Tibial artery (tissue), 4 donors: ENCODE measurements around the gene STK38.

Source experiments
- DNase-seq, 2 donors: peaks; one replicate each; pipeline ENCODE4 v3.0.0-alpha.2; 2019
- H3K27ac ChIP-seq, 2 donors: fragments of 200-600 bp; sonication (generic) in 1 of 2; 1 replicate in 1 of 2; 2 replicates in 1 of 2; pipeline ENCODE4 v1.5.1; 2018 to 2019; ENCODE audit warnings: mild to moderate bottlenecking in 1 of 2
- H3K27me3 ChIP-seq, 2 donors: fragments of 200-600 bp; sonication (generic) in 1 of 2; one replicate each; pipeline versions ENCODE4 v1.5.1 to v1.6.0; 2016 to 2019
- H3K36me3 ChIP-seq, 3 donors: fragments of 200-600 bp; sonication (generic) in 2 of 3; one replicate each; pipeline ENCODE4 v1.5.1; 2016 to 2019; ENCODE audit warnings: mild to moderate bottlenecking in 2 of 3
- H3K4me1 ChIP-seq, 4 donors: fragments of 200-600 bp; sonication (generic) in 2 of 4; 1 replicate in 3 of 4; 2 replicates in 1 of 4; pipeline ENCODE4 v1.5.1; 2016 to 2019
- H3K4me3 ChIP-seq, 2 donors: fragments of 200-600 bp; sonication (generic) in 1 of 2; 1 replicate in 1 of 2; 2 replicates in 1 of 2; pipeline ENCODE4 v1.5.1; 2018 to 2019; ENCODE audit warnings: mild to moderate bottlenecking in 2 of 2
- H3K9me3 ChIP-seq, 3 donors: fragments of 200-600 bp; sonication (generic) in 1 of 3; one replicate each; pipeline ENCODE4 v1.5.1; 2016 to 2019
- intact Hi-C: fragments of 100-400 bp; cut with DNase I; formaldehyde crosslinking; loops from one replicate; pipeline ENCODE4 v1.15.0; 2023; ENCODE audit warnings: low total_unique reads
- TF ChIP-seq, protein P1 (sequence below), 2 experiments: fragments of 200-600 bp in 1 of 2; fragments of 450-650 bp in 1 of 2; IDR thresholded peaks; one replicate each; pipeline ENCODE4 v1.5.1; 2017 to 2019; ENCODE audit warnings: antibody characterized with exemption in 2 of 2, mild to moderate bottlenecking in 1 of 2, moderate library complexity in 1 of 2

STK38 gene

DNA sequence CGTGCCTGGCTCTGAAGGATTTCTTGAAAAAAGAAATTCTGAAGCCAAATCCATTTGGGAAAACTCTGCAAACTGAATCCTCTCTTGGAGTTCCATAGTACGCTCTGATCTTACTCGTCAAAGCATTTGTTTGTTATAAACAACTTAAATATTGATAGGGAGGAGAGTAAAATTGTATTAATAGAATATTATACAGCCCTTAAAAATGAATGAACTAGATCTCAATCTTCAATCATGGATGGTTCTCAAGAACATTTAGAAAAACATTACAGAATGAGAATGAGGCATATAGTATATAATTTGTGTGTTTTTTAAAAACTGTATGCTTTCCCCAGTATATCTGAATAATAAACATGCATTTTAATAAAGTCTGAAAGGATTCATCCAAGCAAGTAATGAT is 79.7 kb downstream of the STK38 start:
- intact Hi-C loops, result no loop called here
- no peak for DNase-seq

DNA sequence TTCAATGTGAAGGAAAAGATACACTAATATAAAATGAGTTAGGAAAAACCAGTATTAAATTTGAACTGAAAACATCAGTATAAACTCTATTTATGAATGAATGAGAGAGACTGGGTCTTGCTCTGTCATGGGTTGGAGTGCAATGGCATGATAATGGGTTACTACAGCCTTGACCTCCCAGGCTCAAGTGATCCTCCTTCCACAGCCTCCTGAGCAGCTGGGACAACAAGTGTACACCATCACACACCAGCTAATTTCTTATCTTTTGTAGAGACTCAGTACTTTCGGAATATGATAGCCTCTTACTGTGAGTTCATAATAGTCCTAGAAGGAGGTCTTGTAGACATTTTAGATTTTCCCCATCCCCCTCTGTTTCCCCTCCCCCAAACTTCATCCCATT is 83.0 kb downstream of the STK38 start:
- no peaks in the 10 kb centered on the region for H3K9me3 ChIP-seq
- no peaks in the 10 kb centered on the region for H3K36me3 ChIP-seq
- H3K4me3 ChIP-seq, result no peak overlapping the region
- TF ChIP-seq, protein P1, sequence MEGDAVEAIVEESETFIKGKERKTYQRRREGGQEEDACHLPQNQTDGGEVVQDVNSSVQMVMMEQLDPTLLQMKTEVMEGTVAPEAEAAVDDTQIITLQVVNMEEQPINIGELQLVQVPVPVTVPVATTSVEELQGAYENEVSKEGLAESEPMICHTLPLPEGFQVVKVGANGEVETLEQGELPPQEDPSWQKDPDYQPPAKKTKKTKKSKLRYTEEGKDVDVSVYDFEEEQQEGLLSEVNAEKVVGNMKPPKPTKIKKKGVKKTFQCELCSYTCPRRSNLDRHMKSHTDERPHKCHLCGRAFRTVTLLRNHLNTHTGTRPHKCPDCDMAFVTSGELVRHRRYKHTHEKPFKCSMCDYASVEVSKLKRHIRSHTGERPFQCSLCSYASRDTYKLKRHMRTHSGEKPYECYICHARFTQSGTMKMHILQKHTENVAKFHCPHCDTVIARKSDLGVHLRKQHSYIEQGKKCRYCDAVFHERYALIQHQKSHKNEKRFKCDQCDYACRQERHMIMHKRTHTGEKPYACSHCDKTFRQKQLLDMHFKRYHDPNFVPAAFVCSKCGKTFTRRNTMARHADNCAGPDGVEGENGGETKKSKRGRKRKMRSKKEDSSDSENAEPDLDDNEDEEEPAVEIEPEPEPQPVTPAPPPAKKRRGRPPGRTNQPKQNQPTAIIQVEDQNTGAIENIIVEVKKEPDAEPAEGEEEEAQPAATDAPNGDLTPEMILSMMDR (IDR thresholded peaks at IDR 0.05), result no peak
- intact Hi-C loops, result no loop called here
- peaks cover 0 to 7% (median 0%) of the 10 kb centered on the region in 4 donors for H3K4me1 ChIP-seq
- no peaks in the 10 kb centered on the region for H3K27me3 ChIP-seq
- no peak for DNase-seq
- no peak overlapping the region for H3K27ac ChIP-seq

More for the DNA sequence above, 79.7 kb downstream of the STK38 start:
- H3K9me3 ChIP-seq, result no peaks in the 10 kb centered on the region
- H3K27me3 ChIP-seq, result no peaks in the 10 kb centered on the region
- no peak overlapping the region for H3K4me3 ChIP-seq
- TF ChIP-seq, protein P1 (IDR thresholded peaks at IDR 0.05), result no peak
- H3K27ac ChIP-seq, result no peak overlapping the region
- peaks cover 0 to 7% (median 0%) of the 10 kb centered on the region in 4 donors for H3K4me1 ChIP-seq
- H3K36me3 ChIP-seq, result peaks cover 6 to 27% (median 21%) of the 10 kb centered on the region in 3 donors

DNA sequence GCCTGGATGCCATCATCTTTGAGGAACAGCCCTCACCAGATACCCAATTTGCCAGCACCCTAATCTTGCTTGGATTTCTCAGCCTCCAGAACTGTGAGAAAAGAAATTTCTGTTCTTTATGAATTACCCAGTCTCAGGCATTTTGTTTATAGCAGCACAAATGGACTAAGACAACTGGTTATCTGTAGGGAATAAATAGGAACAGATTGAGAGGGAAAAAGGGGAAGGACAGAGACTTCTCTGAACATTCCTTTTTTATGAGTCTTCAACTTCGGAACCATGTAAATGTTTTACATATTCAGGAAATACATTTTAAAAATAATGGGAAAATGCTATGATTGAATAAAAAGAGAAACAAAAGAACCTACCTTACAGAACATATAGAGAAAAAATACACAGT is 83.6 kb downstream of the STK38 start:
- no peaks in the 10 kb centered on the region for H3K27me3 ChIP-seq
- no peaks in the 10 kb centered on the region for H3K36me3 ChIP-seq
- H3K4me1 ChIP-seq, result peaks cover 0 to 7% (median 0%) of the 10 kb centered on the region in 4 donors
- no peaks in the 10 kb centered on the region for H3K9me3 ChIP-seq
- H3K27ac ChIP-seq, result no peak overlapping the region
- no peak overlapping the region for H3K4me3 ChIP-seq
- intact Hi-C loops, result no loop called here
- TF ChIP-seq, protein P1 (IDR thresholded peaks at IDR 0.05), result no peak
- DNase-seq, result no peak

DNA sequence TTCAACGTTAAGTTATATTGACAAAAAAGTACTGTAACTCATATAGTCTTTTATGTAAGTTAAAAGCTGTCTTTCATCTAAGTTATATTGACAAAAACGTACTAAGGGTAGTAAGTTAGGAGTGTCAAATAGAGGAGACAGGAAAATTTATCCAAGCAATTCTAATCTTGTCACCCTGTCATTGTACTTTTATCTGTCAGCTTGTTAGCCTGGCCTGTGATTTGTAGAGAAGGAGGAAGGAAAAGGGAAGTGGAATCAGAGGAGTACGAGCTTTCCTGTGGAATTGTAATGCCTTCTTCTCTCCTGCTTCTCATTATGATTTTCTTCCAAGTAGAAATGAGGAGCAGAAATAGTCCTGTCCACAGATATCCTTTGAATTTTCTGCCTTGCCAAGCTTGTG is 85.6 kb downstream of the STK38 start:
- intact Hi-C loops, result no loop called here
- H3K27ac ChIP-seq, result no peak overlapping the region
- H3K4me3 ChIP-seq, result no peak overlapping the region
- H3K4me1 ChIP-seq, result peaks cover 0 to 7% (median 0%) of the 10 kb centered on the region in 4 donors
- H3K9me3 ChIP-seq, result no peaks in the 10 kb centered on the region
- TF ChIP-seq, protein P1 (IDR thresholded peaks at IDR 0.05), result no peak
- H3K27me3 ChIP-seq, result no peaks in the 10 kb centered on the region
- no peak for DNase-seq
- peaks cover 0 to 2% (median 0%) of the 10 kb centered on the region in 3 donors for H3K36me3 ChIP-seq

DNA sequence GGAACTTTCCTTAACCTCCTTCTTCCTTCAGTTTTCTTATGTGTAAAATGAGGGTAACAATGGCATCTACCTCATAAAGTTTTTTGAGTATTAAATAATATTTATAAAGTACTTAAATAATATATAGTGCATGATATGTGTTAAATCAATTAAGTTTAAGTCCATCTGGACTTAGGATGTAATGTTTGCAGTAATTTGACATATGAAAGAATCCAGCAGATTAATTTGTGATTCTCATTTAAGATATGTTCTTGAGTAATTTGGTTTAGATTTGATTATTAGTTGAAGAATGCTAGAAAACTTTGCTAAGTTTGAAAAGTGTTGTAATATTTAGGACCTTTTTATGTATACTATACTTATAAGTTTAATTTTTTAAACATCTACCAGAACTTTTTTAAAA is 86.4 kb downstream of the STK38 start:
- no peaks in the 10 kb centered on the region for H3K9me3 ChIP-seq
- H3K36me3 ChIP-seq, result peaks cover 0 to 4% (median 0%) of the 10 kb centered on the region in 3 donors
- intact Hi-C loops, result no loop called here
- no peak for DNase-seq
- peaks cover 0 to 7% (median 1%) of the 10 kb centered on the region in 4 donors for H3K4me1 ChIP-seq
- TF ChIP-seq, protein P1 (IDR thresholded peaks at IDR 0.05), result no peak
- no peak overlapping the region for H3K27ac ChIP-seq
- no peak overlapping the region for H3K4me3 ChIP-seq
- no peaks in the 10 kb centered on the region for H3K27me3 ChIP-seq

DNA sequence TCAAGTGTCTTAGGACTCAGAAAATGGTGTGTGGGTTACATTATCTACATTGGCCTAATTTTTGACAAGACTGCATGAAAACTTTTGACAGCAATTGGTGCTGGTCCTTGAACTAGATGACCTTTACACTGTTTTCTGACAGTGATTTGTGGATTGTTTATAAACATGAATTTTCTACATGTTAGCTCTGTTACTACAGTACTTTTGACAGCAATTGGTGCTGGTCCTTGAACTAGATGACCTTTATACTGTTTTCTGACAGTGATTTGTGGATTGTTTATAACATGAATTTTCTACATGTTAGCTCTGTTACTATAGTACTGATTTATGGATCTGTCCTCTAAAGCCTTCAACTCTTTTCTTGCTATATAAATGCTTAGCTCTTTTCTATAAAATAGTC is 87.8 kb downstream of the STK38 start:
- H3K9me3 ChIP-seq, result no peaks in the 10 kb centered on the region
- H3K4me1 ChIP-seq, result peaks cover 0 to 15% (median 8%) of the 10 kb centered on the region in 4 donors
- H3K27me3 ChIP-seq, result no peaks in the 10 kb centered on the region
- TF ChIP-seq, protein P1 (IDR thresholded peaks at IDR 0.05), result no peak
- no peak for DNase-seq
- peaks cover 0 to 4% (median 0%) of the 10 kb centered on the region in 3 donors for H3K36me3 ChIP-seq
- no peak overlapping the region for H3K4me3 ChIP-seq
- intact Hi-C loops, result loop anchor here (5.0 kb wide), 1 partner anchor 42 kb away; no protein-coding TSS in a partner anchor
- no peak overlapping the region for H3K27ac ChIP-seq
